LNCAP (cell line): ENCODE measurements around the gene NFKBIZ.

Source experiments
- TF ChIP-seq, protein P1 (sequence below): fragments of 450-650 bp; IDR thresholded peaks from 2 replicates; pipeline ENCODE4 v1.5.1; 2017; ENCODE audit warnings: mild to moderate bottlenecking

The NFKBIZ gene

DNA sequence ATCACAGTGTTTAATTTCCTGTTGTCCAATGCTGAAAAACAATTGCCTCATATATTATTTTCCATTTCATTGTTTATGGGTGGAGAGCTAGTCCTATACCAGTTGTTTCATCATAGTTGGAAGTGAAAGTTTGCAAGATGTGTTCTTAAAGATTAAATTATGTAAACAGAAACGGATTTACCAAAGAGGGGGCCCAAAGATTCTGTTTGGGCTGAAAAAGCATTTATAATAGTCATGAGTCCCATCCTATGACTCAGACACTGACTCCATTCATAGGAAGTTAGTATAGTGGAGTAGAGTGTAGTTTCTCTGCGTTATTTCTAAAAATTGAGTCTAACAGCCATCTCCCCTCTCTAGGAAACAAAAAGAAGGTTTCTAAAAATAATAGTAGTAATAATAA lies 24.3 kb downstream of the NFKBIZ start:
- TF ChIP-seq, protein P1, sequence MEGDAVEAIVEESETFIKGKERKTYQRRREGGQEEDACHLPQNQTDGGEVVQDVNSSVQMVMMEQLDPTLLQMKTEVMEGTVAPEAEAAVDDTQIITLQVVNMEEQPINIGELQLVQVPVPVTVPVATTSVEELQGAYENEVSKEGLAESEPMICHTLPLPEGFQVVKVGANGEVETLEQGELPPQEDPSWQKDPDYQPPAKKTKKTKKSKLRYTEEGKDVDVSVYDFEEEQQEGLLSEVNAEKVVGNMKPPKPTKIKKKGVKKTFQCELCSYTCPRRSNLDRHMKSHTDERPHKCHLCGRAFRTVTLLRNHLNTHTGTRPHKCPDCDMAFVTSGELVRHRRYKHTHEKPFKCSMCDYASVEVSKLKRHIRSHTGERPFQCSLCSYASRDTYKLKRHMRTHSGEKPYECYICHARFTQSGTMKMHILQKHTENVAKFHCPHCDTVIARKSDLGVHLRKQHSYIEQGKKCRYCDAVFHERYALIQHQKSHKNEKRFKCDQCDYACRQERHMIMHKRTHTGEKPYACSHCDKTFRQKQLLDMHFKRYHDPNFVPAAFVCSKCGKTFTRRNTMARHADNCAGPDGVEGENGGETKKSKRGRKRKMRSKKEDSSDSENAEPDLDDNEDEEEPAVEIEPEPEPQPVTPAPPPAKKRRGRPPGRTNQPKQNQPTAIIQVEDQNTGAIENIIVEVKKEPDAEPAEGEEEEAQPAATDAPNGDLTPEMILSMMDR, result no peak

DNA sequence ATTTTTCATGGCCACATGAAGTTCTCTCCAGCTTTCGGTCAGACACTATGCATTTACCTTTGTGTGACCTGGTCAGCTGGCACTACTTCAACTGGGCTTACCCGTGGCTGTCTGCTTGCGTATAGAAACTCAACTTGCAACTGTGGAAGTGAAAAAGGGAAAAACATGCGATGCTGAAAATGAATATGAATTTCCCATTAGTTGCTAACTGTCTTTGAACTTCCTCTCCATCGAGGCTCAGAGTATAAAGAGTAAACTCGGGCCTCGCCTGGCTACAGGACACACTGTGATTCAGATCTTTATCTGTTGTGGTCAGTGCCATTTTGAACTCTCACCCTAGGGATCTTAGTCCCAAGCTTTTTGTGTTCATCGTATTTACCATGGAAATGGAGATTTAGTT lies 26.8 kb downstream of the NFKBIZ start:
- TF ChIP-seq, protein P1, result no peak

DNA sequence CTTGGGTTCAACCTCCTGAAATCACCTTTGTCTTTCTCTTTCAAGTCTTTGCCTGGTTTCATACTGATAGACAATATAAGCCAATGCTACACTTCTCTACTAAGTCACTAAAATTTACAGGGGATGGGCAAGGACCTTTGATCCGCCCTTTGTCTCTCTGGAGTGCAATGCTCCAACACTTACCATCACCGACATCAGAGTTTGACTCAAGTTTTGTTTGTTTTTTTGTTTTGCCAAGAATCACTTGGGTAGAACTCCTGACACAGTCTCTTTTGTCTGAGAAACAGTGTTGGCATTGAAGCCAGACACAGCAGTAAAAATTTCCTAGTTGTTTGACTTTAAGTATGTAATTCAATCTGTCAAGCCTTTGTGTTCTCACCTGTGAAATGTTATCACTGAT lies 29.3 kb downstream of the NFKBIZ start:
- TF ChIP-seq, protein P1, result no peak

DNA sequence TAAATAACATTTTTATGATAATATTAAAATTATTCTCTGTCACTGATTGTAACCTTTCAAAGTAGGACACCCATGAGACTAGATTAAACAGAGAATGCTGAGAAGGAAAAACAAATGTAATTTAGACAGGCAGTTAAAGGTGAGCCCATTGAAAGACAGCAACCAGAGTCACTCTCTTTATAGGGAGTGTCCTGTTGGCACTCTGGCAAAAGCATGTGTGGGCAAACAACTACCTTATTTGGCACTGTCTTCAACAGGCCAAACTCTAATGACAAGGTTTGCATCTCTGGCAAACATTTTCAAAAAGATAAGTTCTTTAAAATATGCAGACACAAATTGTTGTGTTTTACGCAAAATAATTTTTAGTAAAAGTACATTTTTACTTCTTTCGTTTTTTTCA lies 29.8 kb downstream of the NFKBIZ start:
- TF ChIP-seq, protein P1, result no peak

DNA sequence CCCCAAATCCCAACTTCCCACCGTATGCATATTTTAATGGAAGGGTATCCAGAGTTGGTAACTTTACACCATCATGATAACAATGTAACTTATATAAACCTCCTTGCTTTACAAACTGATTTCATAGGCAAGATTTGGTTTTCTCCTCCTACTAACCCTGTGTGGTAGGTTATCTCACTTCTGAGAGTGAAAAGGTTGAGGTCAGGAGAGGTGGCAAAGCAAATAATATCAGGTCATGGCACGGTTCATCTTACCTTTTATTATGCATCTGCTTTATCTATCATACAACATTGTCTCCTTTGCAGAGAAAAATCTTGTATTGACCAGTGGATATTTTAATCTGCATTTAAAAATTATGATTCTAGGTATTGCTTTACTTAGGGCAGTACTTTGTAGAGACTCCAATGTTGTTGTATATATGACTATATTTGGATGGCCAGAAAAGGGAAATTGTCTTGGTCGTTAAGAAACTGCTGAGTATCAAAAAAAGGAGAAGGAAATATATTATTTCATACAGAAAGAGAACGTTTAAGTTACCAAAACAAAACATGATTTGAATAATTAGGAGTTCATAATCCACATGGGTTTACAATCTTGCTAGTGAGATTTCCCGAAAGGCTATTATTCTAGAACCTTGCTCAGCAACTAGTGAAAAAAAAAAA lies 30.4 kb downstream of the NFKBIZ start:
- TF ChIP-seq, protein P1, result no peak

DNA sequence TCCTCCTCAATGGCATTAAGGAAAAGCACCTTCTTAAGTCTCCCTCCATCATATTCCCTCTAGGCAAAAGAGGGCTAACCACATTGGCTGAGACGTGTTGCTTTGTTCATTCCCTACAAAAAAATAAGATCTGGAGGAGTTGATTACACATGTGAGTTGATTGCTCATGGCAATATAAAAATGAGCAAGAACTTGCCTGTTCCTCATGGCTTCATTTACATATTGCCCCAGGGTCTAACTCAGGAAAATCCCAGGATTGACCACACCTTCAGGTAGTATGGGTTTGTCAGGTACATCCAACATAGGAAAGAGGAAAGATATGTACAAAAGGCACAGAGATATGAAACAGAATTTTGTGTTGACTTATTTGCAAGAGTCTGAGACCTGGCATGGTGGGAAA lies 35.5 kb downstream of the NFKBIZ start:
- TF ChIP-seq, protein P1, result no peak

DNA sequence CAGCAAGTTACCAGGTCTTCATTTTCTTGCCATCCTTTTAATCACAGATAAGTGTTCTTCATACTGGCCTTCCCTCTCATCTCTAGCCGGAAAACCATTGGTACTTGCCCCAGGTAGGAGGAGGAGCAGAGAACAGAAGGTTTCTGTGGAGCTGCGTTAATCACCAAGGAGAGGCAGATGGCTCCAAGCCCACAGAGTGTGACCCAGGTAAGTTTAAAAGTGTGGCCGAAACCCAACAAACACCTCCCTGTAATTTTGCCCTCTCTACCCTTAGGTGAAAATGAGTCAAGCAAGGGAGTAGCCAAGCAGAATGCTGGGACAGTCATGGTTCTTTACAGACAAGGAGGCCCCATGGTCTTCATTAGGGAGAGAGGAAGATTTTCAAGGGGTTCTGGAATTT lies 37.3 kb downstream of the NFKBIZ start:
- TF ChIP-seq, protein P1, result no peak

DNA sequence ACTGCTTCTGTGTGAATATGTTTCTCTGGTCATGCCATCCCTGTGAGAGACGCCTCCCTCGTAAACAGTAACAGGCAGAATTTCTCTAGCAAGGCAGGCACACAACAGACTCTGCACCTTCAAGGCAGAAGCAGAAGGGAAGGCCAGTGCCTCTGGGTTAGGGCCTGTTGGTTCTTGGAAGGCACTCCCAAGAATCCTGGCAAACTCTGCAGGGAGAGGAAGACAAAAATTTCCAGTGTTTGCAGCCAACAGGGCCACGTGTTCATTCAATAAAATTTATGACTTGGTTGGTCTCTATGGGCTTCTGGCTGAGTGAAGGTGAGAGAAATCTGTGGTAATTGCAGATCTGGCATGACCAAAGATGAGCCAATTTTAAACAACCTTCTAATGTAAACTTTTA lies 39.3 kb downstream of the NFKBIZ start:
- TF ChIP-seq, protein P1, result no peak
